ENCODE data around the gene B4GALT3.

Gene B4GALT3

DNA sequence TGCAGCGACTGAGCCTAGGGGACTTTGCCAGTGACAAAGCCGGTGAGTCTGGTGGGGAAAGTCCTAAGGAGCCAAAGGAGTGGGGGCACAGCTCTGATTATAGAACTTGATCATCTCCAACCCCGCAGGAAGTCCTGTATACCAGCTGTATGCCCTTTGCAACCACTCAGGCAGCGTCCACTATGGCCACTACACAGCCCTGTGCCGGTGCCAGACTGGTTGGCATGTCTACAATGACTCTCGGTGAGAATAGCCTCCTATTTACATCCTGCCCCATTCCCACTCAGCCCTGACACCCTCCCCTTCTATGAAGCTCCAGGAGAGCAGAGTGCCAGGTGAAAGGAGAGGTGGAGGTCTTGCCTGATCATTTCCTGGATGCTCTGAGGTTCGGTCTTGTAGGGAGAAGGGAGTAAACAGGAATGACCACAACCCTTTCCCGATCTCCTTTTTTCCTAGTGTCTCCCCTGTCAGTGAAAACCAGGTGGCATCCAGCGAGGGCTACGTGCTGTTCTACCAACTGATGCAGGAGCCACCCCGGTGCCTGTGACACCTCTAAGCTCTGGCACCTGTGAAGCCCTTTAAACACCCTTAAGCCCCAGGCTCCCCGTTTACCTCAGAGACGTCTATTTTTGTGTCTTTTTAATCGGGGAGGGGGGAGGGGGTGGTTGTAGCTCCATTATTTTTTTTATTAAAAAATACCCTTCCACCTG, 12.3 kb downstream of the B4GALT3 start:
- DNase-seq = no peak

GRCh38 chr1:161163793-161164192, 13.5 kb downstream of the B4GALT3 start:
- DNase-seq = no peak

DNA sequence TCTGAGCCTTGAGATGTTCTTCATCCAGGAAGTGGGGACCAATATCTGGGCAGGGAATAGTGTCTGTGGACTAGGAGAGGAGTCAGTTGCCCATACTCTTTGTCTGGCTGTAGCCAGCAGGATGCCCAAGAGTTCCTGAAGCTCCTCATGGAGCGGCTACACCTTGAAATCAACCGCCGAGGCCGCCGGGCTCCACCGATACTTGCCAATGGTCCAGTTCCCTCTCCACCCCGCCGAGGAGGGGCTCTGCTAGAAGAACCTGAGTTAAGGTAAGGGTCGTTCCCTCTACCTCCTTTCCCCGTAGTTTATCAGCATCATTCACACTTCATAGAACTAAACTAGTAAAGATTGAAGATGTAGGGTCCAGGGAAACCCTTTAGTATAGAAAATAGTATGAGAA, 14.5 kb downstream of the B4GALT3 start:
- DNase-seq = no peak

GRCh38 chr1:161162052-161162451, 15.3 kb downstream of the B4GALT3 start:
- DNase-seq = no peak

DNA sequence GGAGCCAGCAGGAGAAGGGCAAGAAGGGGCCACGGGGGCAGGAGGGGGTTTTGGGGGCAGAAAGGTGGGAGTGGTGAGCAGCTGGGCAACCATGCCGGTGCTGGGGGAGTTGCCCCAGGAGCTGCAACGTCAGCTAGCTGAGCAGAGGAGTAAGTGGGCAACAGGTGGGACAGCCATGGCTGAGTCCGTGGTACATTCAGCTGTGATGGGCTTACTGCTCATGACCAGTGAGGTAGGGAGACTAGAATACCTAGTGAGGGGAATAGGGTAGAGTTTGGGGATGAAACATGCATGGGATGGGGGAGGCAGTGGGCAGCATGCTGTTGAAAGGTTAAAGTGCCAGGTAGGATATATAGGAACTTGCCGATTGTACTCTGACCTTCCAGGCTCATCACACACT, 15.7 kb downstream of the B4GALT3 start:
- no peak for DNase-seq

DNA sequence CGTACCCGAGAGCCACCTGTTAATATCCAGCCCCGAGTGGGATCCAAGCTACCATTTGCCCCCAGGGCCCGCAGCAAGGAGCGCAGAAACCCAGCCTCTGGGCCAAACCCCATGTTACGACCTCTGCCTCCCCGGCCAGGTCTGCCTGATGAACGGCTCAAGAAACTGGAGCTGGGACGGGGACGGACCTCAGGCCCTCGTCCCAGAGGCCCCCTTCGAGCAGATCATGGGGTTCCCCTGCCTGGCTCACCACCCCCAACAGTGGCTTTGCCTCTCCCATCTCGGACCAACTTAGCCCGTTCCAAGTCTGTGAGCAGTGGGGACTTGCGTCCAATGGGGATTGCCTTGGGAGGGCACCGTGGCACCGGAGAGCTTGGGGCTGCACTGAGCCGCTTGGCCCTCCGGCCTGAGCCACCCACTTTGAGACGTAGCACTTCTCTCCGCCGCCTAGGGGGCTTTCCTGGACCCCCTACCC, 16.6 kb downstream of the B4GALT3 start:
- DNase-seq = no peak

DNA sequence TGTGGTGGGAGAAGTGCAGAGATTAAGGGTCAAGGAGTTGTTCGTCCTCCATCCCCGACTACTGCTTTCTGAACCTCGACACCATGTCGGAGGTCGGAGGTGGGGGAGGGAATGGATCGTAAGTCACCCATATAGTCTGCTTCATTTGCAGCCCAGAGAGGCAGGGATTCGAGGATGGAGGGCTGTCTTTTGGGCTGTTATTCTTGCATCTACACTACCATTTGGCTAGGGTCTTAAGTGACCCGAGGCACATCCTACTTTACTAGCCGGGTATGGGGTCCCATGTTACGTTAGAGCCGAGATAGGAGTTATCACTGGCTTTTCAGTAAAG, 17.4 kb downstream of the B4GALT3 start:
- peak in 1 of 56 donors; percentile 32 for DNase-seq

GRCh38 chr1:161159087-161159912, 18.0 kb downstream of the B4GALT3 start, which contains the start of gene USP21:
Gene USP21 (plus strand): TSS chr1:161159500. CDS start chr1:161160641, 1,141 bp downstream.
- peak; percentile 49 to 95 (median 89) for DNase-seq

DNA sequence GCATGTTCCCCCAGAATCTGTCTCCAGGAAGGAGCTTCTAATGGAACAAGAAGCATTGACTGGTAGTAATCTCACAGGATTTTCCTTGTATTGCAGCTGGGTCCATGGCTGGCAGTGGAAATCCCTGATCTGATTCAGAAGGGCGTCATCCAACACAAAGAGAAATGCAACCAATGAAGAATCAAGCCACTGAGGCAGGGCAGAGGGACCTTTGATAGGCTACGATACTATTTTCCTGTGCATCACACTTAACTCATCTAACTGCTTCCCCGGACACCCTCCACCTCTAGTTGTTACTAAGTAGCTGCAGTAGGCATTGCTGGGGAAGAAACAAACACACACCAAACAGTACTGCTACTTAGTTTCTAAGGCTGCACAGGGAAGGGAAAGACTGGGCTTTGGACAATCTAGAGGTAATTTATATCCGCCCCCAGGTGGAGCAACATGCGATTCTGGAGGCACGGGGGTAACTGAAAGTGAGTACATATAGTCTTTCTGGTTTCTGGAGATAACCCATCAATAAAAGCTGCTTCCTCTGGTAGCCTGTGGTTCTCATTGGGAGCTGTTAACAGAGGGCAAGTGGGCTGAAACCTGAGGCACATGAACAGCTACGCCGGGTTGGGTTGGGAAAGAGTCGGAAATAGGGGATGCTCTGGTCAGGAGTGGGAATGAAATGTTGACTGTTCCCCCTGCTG, 18.8 kb downstream of the B4GALT3 start:
- DNase-seq = no peak

- DNase-seq = no peak
These were observed 19.4 kb downstream of the B4GALT3 start for GRCh38 chr1:161157867-161158266.

DNA sequence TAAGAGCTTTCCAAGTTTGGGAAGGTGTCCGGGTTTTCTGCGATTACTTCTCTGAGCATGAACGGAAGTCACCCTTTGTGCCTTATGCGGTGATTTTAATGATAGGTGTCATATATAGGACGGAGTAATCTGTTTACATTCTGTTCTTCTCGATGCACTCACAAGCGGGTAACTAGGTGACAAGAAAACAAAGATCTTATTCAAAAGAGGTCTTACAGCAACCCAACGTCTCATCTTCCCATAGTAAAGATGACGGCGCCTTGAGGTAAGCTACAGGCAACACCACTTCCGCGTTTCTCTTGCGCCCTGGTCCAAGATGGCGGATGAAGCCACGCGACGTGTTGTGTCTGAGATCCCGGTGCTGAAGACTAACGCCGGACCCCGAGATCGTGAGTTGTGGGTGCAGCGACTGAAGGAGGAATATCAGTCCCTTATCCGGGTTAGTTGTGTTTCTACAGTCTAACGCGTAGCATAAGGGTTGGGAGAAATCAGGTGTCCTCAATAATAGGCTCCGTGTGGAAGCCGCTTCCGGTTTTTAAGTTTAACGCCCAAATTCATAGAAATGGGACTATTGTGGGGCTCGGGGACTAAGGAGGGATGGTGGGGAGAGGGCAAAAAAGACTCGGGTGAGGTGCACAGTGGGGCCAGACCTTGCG, 23.5 kb downstream of the B4GALT3 start, which contains the start of gene UFC1:
TSS of gene UFC1 (plus strand) at position 297 of the 656 bp plus-strand sequence. CDS start at position 317, 20 bp downstream.
- peak in 55 of 56 donors; percentile 21 to 90 (median 71) for DNase-seq

- DNase-seq = no peak
These were observed 24.1 kb downstream of the B4GALT3 start for GRCh38 chr1:161153176-161153575.

GRCh38 chr1:161145832-161146231, 31.5 kb downstream of the B4GALT3 start:
- no peak for DNase-seq

DNA sequence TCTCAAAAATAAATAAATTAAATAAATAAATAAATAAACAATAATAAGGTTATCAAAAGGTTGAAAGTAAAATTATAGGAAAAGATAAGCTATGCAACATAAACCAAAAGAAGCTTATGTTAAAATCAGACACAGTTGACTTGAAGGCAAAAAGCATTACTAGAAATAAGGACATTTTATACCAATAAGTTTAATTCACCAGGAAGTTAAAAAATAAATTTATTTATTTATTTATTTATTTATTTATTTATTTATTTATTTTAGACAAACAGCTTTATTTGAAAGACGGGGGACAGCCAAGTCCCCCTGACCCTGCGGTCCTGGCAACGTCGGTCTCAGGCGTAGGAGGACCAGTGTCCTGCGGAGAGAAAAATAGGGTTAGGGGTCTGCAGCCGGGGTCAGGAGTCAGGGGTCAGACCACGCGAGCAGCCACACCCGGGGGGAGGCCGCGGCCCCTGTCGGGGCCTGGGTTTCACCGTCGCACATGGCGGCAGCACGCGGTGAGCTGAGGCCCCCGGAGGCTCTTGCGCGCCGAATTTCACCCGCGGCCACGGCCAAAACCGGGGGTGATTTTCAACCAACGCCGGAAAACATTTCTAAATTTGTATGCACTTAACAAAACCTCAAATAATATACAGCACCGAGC, 36.4 kb downstream of the B4GALT3 start:
- DNase-seq = no peak

- DNase-seq = peak in 2 of 56 donors; percentile 12 to 51
These were observed 37.5 kb downstream of the B4GALT3 start for GRCh38 chr1:161139766-161140165.

- DNase-seq = no peak
These were observed 38.9 kb downstream of the B4GALT3 start for GRCh38 chr1:161138431-161138830.

GRCh38 chr1:161137881-161138280, 39.4 kb downstream of the B4GALT3 start:
- no peak for DNase-seq

- DNase-seq = no peak
These were observed 44.0 kb downstream of the B4GALT3 start for GRCh38 chr1:161133220-161133740.

- DNase-seq = peak; percentile 53 to 97 (median 90)
These were observed 44.7 kb downstream of the B4GALT3 start, which contains the start of gene DEDD for GRCh38 chr1:161132410-161133219. Gene DEDD (minus strand): TSS chr1:161132667. CDS start chr1:161124462, 8,205 bp downstream.

Measured in amygdala (tissue), 56 donors.